HG02571 (cell line): ENCODE results near the gene ZNRF2.

Experiments
- ATAC-seq: cut with Tn5 transposase; IDR thresholded peaks from one replicate; pipeline ENCODE4 v1.9.1; 2021; ENCODE audit warnings: mild to moderate bottlenecking, moderate library complexity; ENCODE audit not compliant: unreplicated experiment

The ZNRF2 gene

DNA sequence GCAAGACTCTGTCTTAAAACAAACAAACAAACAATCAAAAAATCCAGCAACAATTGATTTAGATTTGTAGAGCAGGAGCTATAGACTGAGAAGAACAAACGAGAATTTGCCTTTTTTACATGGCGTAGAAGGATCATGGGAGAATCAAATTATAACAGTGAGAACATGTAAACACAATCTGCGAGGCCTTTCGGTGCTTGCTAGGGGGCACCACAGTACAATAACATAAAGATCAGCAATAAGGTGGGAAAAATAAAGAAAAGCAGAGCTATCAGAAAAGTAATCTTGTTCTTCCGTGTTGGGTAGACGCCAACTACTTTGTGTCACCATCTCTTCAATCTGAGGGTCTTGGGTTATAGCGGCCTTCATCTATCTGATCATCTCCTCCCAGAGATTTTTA is 112.0 kb downstream of the ZNRF2 start:
- no peak for ATAC-seq

DNA sequence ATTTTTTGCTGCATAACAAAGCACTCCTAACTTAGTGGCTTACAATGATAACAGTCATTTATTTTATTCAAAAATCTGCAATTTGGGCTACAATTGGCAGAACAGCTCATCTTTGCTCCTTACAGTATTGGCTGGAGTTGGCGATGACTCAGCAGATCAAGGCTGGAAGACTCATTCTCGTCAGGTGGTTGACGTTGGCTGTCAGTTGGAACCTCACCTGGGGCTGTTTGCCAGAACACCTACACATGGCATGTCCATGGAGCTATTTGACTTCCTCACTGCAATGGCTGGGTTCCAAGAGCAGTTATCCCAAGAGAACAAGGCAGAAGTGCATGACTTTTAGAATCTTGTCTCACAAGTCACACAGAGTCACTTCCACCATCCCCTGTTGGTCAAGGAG is 119.1 kb downstream of the ZNRF2 start:
- no peak for ATAC-seq

DNA sequence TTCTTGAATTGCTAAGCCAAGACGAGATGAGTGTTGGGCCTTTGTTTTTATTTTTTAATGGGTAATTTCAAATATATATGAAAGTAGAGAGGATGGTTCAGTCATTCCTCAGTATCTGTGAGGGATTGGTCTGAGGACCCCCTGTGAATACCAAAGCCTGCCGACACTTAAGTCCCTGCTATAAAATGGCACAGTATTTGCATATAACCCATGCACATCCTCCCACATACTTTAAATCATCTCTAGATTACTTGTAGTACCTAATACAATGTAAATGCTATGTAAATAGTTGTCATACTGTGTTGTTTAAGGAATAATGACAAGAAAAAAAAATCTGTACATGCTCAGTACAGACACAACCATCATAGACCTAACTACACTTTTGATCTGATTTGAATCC is 120.8 kb downstream of the ZNRF2 start:
- no peak for ATAC-seq

DNA sequence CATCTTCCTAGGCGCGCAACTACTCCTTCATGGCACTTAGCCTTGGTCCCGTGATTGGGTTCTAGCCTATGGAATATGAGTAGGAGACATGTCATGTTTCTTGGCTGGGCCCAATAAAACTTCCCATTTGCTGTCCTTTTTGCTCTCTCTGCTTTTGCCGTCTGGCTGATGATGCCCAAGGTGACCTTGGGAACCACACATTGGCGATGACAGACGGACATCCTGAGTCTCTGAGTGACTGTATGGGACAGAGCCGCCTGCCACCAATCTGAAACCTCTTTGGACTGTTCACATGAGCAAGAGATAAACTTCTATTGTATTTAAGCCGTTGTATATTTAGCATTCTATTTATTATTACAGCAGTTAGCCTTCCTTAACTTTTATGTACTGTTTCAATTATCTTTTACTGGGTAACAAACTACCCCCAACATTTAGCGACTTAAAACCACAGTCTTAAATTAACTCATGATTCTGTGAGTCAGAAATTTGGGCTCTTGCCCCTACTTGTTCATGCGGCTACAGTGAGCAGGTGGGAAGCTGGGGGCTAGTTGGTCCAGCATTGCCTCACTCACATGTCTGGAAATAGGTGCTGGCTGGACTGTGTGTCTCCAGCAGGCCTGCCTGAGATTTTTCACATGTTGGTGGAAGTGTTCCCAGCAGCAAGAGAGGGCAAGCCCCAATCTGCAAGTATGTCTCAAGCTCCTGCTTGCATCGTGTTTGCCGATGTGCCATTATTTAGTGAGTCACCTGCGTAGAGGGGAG is 122.4 kb downstream of the ZNRF2 start:
- ATAC-seq, result no peak

DNA sequence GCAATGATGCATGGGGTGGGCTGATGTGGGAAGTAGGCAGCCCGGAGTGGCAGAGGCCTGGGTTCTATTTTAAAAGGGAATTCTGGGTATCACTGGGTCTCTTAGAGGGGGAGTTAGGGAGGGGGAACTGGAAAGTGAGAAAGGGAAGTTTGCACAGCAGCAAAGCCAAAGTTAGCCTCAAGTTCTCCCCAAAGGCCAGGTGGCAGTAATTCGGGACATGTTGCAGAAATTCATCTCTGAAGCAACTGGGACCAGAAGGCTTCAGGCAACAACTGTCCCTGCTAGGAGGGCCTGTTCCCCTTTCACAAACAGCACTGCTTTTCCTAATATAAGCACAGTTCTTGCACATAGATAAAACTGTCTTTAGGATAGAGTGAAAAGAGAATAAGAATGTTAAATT is 126.8 kb downstream of the ZNRF2 start:
- ATAC-seq, result no peak

DNA sequence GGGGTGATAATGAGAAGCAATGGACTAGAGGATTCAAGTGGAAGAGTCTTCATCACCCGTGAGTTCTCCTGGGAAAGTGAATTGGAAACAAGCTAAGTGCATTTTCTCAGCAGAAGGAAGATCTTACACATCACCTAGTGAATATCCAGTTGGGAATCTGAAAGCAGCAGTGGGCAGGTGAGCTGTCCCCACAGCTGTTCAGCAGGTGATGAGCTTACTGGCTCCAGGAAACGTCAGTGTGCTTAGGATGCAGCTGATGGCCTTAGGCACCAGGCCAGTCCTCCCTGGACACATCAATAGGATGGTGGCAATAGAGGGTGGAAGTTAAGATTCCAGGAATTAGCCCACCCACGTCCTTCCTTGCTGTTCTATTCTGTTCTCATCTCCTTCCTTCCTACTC is 127.5 kb downstream of the ZNRF2 start:
- no peak for ATAC-seq

DNA sequence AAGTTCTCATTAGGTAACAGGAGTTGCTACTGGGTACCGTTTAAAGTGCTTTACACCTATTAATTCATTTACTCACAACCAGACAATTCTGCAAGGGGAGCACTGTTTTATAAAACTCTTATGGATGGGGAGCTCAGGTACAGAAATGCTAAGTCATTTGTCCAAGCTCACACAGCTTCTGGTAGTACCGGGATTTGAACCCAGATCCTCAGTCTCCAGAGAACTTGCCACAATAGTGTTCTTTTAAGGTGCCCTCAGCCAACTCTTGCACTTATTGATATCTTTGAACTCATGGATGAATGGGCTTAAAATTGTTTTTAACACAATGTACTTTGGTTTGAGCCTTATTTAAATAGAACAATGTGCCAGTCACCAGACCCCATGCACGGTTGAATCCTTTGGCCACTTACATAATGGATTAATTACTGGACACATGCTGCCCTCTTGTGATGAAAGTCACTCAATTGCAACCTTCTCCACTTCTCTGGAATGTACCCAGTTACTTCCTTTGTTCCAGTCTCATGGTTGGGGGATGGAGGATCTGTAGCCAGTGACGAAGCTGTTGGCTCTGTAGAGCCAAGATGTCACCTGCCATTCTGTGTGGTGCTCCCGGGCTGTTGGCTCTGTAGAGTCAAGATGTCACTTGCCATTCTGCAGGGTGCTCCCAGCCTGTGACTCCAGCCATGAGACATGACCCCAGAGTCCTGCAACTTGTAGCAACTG is 128.5 kb downstream of the ZNRF2 start:
- no peak for ATAC-seq

DNA sequence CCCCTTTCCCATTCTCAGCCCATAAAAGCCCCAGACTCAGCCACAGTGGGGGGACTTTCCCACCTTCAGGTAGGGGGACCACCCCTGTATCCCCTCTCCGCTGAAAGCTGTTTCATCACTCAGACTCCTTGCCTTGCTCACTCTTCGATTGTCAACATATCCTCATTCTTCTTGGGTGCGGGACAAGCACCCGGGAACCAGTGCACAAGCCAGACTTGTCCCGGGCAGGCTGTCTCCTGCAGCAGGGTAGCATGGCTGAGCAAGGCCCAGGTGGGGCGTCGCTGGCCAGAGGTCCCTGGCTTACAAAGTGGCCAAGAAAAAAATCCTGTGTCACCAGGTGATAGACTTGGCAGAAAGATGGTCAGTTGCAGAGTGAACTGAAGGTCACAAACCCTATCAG is 129.5 kb downstream of the ZNRF2 start:
- ATAC-seq, result no peak
